ENCODE data around the gene CCDC87.
"Not testable (repeated sequence)": the region's sequence is repeated elsewhere in the genome, so short reads cannot be mapped to it uniquely, and the experiment has no call there.

The CCDC87 gene

GRCh38 chr11:66557733-66558326, 35.0 kb downstream of the CCDC87 start:
- DNase-seq (ENCODE audit: low read depth in 2 of 2) = no peak

DNA sequence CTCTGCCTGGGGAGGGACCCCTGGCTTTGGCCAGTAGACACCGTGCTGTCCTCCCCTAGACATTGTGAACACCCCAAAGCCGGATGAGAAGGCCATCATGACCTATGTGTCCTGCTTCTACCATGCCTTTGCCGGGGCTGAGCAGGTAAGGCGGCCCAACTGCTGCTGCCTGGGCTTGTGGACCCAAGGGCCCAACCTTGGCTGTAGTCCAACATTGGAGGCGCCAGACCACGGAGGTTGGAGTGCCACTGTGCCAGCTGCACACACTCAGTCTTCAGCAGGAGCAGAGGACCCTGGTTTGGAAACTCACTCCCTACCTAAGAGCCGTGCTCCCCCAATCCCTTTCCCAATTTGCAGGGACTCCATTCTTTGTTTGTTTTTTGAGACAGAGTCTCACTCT, 36.8 kb downstream of the CCDC87 start:
- no peak for DNase-seq (ENCODE audit: low read depth in 2 of 2)

GRCh38 chr11:66555416-66555815, 37.4 kb downstream of the CCDC87 start:
- DNase-seq (ENCODE audit: low read depth in 2 of 2) = no peak

- no peak for DNase-seq (ENCODE audit: low read depth in 2 of 2)
These were observed 38.3 kb downstream of the CCDC87 start for GRCh38 chr11:66554602-66555001.

DNA sequence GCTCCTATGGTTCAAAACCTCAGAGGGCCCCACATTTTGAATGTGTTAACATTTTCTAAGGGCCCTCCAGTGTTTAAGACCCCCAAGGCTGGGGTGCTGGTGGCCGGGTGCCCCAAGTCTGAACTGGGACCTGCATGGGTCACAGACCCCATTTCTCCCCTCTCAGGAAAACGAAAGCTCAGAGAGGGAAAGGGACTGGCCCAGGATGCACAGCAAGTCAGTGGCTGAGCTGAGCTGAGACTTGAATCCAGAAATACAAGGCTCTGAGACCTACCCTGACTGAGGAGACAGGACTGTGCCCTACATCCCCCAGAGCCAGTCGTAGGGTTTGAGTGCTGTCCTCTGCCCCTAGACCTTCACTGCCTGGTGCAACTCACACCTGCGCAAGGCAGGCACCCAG, 42.0 kb downstream of the CCDC87 start:
- no peak for DNase-seq (ENCODE audit: low read depth in 2 of 2)

DNA sequence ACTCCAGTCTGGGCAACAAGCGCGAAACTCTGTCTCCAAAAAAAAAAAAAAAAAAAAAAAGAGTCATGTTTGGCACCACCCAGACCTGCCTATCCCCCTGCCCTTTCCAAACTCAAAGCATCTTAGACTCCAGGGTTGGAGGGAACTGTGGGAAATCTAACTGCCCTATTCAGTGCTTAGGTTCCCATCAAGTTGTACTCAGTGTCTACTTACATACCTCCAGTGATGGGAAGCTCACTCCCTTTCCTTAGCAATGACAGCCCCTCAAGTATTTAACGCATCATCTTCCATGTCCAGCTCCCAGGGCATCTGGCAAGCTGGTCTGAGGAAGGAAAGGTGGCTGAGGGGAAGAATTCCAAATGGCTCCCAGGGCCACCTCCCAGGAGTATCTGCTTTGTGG, 43.2 kb downstream of the CCDC87 start:
- DNase-seq (ENCODE audit: low read depth in 2 of 2) = no peak

DNA sequence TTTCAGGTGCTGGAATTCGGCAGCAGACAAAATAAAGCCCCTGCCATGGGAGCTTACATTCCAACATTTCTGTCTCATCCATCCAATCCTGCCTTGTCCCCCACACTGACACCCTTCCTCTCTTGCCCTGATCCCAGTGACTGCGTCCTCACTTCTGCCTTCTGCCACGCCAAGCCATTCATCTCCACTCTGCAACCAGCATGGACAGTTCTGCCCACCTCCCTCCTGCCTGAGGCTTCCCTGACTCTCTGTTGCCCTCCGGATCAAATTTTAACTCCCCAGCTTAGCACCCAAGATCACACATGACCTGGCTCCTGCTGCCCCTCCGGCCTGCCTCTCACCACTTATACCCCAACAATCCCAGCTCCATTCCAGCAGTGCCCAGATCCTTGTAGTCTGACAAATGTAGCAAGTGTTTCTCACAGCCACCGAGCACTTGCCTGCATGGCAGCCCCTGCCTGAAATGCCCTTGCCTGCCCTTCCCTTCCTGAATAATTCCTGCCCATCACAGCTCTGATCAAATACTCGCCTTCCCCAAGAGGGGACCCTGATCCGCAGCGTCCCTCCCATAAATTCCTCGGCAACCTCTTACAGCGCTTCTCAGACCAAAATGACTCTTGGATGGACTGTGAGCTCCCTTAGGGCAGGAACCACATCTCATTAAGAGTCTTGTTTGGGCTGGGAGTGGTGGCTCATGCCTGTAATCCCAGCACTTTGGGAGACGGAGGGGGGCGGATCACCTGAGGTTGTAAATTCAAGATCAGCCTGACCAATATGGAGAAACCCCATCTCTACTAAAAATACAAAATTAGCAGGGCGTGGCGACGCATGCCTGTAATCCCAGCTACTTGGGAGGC, 43.9 kb downstream of the CCDC87 start:
- no peak for DNase-seq (ENCODE audit: low read depth in 2 of 2)

DNA sequence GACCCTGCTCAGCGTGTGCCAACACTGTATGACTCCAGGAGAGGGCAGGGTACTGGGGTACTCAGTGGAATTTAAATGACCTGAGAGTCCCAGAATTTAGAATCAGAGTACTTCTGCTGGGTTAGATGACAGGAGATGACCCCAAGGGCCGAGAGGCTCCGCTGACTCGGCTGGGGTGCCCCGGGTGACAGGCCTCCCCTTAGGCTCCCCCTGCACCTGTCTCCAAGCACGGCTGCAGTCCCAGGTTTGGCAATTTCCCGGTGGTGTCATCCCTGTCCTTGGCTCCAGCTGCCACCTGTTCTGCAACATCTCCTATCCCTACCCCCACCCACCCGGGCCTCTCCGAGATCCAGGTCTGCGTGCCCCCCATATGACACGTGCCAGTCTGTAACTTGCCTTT, 44.8 kb downstream of the CCDC87 start:
- DNase-seq (ENCODE audit: low read depth in 2 of 2) = no peak

- DNase-seq (ENCODE audit: low read depth in 2 of 2) = no peak
These were observed 45.2 kb downstream of the CCDC87 start for GRCh38 chr11:66547662-66548009.

GRCh38 chr11:66546966-66547661, 45.7 kb downstream of the CCDC87 start:
- DNase-seq (ENCODE audit: low read depth in 2 of 2) = no peak

GRCh38 chr11:66546368-66546965, 46.4 kb downstream of the CCDC87 start, which contains the start of gene ACTN3:
Gene ACTN3 (plus strand): TSS chr11:66546903. CDS start chr11:66546938, 35 bp downstream.
- no peak for DNase-seq (ENCODE audit: low read depth in 2 of 2)

GRCh38 chr11:66545701-66546367, 47.0 kb downstream of the CCDC87 start, which contains the start of gene ZDHHC24:
Gene ZDHHC24 (minus strand): TSS chr11:66546048. CDS start chr11:66546003, 45 bp downstream.
- DNase-seq (ENCODE audit: low read depth in 2 of 2) = peak; percentile 37 to 72

- not testable (repeated sequence) for DNase-seq (ENCODE audit: low read depth in 2 of 2)
These were observed 47.9 kb downstream of the CCDC87 start for GRCh38 chr11:66544952-66545351.

- peak in 1 of 2 donors; percentile 16 for DNase-seq (ENCODE audit: low read depth in 2 of 2)
These were observed 49.4 kb downstream of the CCDC87 start for GRCh38 chr11:66543263-66544107.

- DNase-seq (ENCODE audit: low read depth in 2 of 2) = no peak
These were observed 50.5 kb downstream of the CCDC87 start for GRCh38 chr11:66542362-66542761.

GRCh38 chr11:66541892-66542291, 51.0 kb downstream of the CCDC87 start:
- DNase-seq (ENCODE audit: low read depth in 2 of 2) = no peak

DNA sequence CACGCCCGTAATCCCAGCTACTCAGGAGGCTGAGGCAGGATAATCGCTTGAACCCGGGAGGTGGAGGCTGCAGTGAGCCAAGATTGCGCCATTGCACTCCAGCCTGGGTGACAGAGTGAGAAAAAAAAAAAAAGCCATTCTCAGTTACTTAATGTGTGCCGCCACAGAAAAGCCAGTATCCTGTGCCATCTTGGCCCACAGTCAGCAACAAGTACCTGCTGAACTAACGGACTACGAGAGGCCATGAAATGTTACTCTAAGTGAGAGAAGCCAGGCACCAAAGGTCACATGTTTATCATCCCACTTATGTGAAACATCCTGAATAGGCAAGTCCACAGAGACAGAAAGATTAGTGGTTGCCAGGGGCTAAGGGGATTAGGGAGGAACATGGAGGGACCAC, 52.3 kb downstream of the CCDC87 start:
- DNase-seq (ENCODE audit: low read depth in 2 of 2) = not testable (repeated sequence)

Measured in stimulated activated CD4-positive, alpha-beta T cell treated with anti-CD3 and anti-CD28 coated beads, Interleukin-1b, Interleukin-23, amount 100 ng/mL, for 1 hour (primary cell).